GM19240 (cell line): Measurements from ENCODE around the gene UGGT1.

Source experiments
- DNase-seq: peaks from one replicate; pipeline ENCODE4 v3.0.0; 2011; ENCODE audit warnings: low spot score; ENCODE audit not compliant: insufficient read length

The UGGT1 gene

DNA sequence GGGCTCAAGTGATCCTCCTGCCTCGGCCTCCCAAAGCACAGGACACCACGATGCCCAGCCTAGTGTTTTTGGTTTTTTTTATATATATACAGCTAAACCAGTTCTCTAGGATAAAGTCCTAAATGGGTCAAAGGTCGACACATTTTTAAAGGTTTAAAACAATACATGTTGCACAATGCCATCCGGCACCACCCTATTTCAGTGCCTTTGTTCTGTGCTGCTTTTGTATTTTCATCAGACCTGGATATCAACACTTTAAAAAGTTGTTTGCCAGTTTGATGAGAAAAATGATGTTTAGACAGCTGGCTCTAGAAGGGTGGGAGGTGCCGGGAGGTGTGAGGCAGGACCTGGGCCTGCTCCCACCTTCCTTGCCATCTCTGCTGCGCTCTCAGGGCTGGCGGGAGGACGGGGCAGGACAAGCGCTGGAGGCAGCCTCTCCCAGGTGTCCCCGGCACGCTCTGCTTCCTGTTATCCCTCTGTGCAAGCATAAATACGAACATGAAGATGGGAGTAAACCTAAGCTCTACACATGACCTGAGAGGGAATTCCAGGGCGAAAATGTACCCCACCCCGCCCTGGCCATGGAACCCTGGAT lies 124.0 kb downstream of the UGGT1 start:
- DNase-seq: no peak

DNA sequence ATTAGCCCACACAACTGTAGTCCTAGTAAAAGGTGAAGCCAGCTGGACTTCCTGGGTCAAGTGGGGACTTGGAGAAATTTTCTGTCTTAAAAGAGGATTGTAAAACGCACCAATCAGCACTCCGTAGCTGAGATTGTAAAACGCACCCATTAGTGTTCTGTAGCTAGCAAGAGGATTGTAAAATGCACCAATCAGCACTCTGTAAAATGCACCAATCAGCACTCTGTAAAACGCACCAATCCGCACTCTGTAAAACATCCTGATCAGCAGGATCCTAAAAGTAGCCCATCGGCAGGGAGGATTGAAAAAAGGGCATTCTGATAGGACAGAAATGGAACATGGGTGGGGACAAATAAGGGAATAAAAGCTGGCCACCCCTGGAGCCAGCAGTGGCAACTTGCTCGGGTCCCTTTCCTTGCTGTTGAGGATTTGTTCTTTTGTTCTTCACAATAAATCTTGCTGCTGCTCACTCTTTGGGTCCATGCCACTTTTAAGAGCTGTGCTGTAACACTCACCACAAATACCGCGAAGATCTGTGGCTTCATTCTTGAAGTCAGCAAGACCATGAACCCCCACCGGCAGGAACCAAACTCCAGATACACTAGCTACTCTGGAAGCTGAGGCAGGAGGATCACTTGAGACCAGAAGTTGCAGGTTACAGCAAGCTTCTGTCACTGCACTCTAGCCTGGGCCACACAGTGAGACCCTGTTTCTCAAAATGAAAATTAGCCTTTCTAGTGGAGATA lies 125.1 kb downstream of the UGGT1 start:
- no peak for DNase-seq

GRCh38 chr2:128217671-128218070 lies 126.7 kb downstream of the UGGT1 start:
- no peak for DNase-seq

DNA sequence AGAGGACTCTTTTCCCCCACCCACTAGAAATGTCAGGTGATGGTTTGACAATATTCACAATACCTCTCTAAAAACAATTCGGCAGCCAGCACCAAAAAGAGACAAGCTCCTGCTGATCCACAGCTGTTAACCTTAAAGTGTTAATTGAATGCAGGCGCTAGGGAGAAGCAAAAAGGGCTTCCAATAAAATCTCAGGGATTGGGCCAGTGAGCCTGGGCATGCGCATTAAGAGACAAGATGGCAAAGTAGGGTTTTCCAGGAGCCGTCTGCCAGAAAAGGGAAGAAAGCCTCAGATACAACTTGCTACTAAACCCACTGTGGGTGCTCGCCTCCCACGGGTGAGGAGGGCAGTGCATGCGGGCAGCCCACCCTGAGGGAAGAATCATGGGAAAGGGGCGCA lies 128.9 kb downstream of the UGGT1 start:
- DNase-seq: no peak

DNA sequence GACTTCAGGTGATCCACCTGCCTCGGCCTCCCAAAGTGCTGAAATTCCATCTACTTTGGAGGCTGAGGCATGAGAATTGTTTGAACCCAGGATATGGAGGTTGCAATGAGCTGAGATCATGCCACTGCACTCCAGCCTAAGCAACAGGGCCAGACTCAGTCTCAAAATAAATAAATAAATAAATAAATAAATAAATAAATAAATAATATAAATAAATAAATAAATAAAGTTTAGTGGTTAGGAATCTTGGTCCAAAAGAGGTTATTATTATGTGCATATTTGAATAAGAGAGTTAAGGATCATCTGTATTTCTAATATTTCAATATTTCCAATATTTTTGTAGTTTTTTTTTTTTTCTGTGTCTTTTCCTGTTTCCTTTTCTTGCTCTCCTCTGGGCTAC lies 136.9 kb downstream of the UGGT1 start:
- no peak for DNase-seq

DNA sequence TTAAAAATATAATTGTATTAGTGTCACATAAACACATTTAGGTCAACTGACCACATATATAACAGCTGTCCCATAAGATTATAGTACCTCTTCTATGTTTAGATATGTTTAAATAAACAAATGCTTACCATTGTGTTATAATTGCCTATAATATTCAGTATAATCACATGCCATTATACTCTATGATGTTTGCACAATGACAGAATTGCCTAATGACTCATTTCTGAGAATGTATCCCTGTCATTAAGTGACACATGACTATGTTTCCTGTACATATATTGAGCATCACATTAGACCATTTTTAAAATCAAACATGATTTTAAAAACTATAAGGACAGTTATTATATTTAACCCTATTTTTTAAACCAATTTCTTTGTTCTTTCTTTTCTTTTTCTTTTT lies 137.9 kb downstream of the UGGT1 start:
- no peak for DNase-seq

DNA sequence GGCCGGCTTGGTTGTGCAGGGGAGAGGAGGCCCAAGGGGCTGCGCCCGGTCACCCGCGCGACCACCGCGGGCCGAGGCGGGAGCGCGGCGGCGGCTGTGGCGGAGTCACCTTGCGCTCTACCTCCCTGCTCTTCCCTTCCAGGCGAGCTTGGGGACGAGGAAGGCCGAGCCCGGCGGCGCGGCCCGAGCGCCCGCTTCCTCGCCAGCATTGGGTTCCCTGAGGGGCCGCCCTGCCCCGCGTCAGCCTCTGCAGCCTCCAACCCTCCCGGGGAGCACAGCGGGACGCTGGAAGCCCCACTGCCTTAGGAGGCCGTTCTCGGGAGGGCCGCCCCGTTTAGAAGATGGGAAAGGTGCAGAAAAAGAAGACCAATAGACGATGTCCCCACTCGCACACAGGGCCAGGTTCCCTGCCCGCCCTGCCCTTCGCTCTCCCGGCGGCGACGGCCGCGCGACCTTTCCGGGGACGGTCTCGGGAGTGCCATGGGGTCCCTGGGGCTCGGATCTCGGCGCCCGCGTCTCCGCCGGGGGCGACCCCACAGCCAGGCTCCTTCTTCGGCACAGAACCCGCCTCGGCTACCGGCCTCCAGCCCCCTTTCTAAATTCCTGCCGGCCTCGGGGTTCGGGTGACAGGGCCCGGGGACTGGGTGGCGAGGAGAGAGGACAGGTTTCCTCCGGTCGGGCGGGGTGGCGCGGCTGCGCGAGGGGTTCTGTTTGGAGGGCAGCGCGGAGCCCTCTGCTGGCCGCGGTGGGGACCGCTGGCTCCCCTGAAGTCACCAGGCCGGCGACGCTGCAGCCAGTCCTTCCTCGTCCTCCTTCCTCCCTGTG lies 142.2 kb downstream of the UGGT1 start:
- peak; percentile 88 for DNase-seq

DNA sequence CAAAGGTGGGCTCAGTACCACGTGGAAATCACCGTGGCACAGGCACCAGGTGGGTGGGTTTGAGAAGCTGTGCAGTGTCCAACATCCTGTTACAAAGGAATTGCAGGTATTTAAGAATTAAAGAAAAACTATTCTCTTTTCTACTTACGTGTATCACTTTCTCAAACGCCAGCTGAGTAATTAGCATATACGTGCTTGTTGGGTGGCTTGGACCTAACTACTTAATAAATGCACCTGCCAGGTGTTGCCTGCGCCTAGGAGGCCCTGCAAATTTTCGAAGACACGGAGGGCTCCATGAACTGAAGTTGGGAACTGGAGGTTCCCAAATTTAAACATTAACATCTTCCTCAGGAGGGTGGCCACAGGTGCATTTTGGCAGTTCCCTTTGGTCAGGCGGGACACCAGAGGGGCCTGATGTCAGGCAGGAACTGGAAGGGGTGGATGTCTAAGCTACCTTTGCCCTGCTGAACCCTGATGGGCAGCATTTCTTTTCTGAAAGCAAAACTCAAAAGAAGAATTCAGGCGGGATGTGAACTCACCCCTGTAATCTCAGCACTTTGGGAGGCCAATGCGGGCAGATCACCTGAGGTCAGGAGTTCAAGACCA lies 142.9 kb downstream of the UGGT1 start:
- no peak for DNase-seq

GRCh38 chr2:128234613-128235012 lies 143.6 kb downstream of the UGGT1 start:
- DNase-seq: no peak

GRCh38 chr2:128235581-128235980 lies 144.6 kb downstream of the UGGT1 start:
- DNase-seq: no peak

- no peak for DNase-seq
Measured at GRCh38 chr2:128236491-128237035, 145.6 kb downstream of the UGGT1 start.

DNA sequence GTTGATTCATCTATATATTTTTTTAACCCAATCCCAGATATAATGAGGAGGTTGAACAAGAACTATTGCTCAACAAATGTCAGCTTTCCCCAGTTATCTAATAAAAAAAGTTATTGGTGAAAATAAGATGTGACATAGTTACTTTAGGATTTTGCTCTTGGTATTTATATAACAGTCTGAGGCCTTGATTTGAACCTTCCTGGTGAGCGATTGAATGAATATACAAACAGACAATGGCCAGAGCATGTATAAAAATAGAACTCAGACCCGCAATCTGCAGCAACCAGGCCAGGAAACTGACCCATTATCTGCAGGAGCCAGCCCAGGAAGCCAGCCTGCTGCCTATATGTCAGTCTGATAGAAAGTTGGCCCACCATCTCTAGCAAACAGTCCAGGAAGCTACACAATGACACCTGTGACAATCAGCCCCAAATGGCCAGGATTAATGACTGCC lies 146.1 kb downstream of the UGGT1 start:
- no peak for DNase-seq

- no peak for DNase-seq
Measured at GRCh38 chr2:128237911-128238697, 147.1 kb downstream of the UGGT1 start.

DNA sequence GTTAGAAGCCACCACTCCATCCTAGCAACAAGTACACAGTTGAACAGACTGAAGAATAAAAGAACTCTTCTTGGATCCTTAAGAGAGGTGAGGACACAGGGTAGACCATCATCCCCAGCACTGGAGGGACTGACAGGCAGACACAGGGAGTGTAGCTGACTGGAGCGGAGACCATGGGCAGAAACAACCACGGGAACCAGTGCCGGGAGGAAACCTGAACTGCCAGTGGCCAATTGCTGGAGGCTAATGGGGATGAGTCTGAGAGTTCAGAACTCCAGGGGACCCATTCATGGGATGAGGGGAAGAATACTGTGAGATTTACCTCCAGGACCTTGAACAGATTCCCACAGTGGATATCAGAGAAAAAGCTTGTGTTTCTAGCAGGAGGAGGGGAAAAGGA lies 150.9 kb downstream of the UGGT1 start:
- DNase-seq: no peak
